Activated naive CD4-positive, alpha-beta T cell treated with Interleukin-2 at 50 U/mL for 16 hours (primary cell): ENCODE measurements around the gene PACC1.
"Not testable (repeated sequence)": the region's sequence is repeated elsewhere in the genome, so short reads cannot be mapped to it uniquely, and the experiment has no call there.

Experiments used
- DNase-seq: peaks from one replicate; pipeline ENCODE4 v3.0.0-alpha.2; 2020

The PACC1 gene

DNA sequence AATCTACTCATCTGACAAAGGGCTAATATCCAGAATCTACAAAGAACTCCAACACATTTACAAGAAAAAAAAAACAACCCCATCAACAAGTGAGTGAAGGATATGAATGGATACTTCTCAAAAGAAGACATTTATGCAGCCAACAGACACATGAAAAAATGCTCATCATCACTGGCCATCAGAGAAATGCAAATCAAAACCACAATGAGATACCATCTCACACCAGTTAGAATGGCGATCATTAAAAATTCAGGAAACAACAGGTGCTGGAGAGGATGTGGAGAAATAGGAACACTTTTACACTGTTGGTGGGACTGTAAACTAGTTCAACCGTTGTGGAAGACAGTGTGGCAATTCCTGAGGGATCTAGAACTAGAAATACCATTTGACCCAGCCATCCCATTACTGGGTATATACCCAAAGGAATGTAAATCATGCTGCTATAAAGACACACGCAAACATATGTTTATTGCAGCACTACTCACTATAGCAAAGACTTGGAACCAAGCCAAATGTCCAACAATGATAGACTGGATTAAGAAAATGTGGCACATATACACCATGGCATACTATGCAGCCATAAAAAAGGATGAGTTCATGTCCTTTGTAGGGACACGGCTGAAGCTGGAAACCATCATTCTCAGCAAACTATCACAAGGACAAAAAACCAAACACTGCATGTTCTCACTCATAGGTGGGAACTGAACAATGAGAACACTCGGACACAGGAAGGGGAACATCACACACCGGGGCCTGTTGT is 18.8 kb downstream of the PACC1 start:
- DNase-seq, result not testable (repeated sequence)

GRCh38 chr1:212388985-212389716 is 25.5 kb downstream of the PACC1 start:
- no peak for DNase-seq

- no peak for DNase-seq
These were observed 28.7 kb downstream of the PACC1 start for GRCh38 chr1:212386029-212386428.

DNA sequence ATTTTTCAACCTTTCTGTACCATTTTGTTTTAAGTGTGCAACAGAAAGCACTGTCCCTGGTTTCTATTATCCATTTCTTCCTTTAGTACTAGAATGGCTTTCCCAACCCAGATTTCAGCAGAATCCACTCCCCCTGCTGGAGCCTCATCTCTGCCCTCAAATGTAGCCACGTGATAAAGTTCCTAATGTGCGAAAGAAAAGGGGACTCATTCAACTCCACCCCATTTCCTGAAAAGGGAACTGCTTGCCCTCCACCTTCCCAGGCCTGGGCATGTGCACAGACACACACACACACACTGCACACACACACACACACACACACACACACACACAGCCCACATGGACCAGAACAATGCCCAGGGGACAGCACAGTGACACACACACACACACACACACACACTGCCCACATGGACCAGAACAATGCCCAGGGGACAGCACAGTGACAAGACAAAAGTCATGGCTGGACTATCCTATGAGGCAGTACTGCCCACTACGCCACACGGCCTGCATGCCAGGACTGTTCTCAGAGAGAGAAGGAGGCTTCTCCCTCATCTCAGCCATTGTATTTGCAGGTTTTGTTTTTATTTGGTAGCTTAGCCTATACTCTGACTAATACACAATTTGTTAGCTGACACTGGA is 33.2 kb downstream of the PACC1 start:
- DNase-seq, result no peak

- no peak for DNase-seq
These were observed 35.3 kb downstream of the PACC1 start for GRCh38 chr1:212379366-212379765.

DNA sequence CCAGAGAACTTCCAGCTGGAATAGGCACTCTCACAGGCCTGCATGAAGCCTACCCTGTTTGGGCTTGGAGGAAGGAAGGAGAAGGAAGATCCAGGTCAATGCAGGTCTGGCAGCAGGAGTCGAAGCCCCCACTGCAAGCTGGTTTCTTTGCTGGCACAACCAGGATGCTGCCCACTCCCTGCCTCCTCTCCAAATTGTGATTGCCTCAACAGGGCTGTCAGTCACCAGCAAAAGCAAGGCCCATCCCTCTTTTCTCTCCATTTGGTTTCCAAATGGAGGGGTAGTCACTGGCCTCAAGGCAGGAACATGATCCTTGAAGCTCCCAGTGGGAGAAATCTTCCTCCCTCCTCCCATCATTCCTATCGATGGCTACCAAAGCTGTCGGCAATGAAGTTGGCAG is 37.0 kb downstream of the PACC1 start:
- no peak for DNase-seq

- no peak for DNase-seq
These were observed 38.7 kb downstream of the PACC1 start for GRCh38 chr1:212375986-212376385.

- DNase-seq, result peak; percentile 52
These were observed 46.6 kb downstream of the PACC1 start for GRCh38 chr1:212368073-212368484.

- DNase-seq, result no peak
These were observed 47.1 kb downstream of the PACC1 start for GRCh38 chr1:212367474-212368072.

DNA sequence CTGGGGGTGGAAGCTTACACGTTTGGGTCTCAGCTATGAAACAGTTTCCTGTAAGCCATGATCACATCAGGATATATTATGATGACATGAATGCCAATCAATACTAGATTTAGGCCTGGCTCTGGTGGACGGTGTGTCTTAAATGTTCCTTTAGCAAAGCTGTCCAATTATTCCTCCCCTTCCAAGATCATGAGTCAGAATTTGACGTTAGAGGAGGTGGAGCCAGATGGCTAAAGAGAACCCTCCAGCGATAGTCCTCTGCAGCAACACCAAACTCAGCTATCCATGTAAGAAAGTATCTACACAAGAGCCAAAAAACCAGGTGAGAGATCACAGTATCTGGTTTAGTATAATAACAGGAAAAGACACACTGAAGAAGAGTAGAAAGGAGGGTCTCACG is 47.8 kb downstream of the PACC1 start:
- DNase-seq, result no peak

GRCh38 chr1:212364985-212365384 is 49.7 kb downstream of the PACC1 start:
- DNase-seq, result no peak

- DNase-seq, result no peak
These were observed 54.7 kb downstream of the PACC1 start for GRCh38 chr1:212359794-212360479.

- no peak for DNase-seq
These were observed 59.3 kb downstream of the PACC1 start for GRCh38 chr1:212355230-212355969.

DNA sequence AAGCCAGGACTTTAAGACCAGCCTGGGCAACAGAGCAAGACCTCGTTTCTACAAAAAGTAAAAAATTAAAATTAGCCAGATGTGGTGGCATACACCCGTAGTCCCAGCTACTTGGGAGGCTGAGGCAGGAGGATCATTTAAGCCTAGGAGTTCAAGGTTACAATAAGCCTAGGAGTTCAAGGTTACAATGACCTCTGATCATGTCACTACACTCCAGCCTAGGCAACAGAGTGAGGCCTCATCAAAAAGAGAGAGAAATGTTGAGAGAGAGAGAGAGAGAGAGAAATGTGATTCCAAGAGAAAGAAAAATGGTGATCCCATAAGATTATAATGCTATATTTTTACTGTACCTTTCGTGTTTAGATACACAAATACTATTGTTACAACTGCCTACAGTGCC is 60.2 kb downstream of the PACC1 start:
- DNase-seq, result no peak

GRCh38 chr1:212353181-212353580 is 61.5 kb downstream of the PACC1 start:
- no peak for DNase-seq

- DNase-seq, result no peak
These were observed 62.9 kb downstream of the PACC1 start for GRCh38 chr1:212351588-212352362.

GRCh38 chr1:212346601-212347000 is 68.1 kb downstream of the PACC1 start:
- no peak for DNase-seq

GRCh38 chr1:212344905-212345304 is 69.8 kb downstream of the PACC1 start:
- DNase-seq, result no peak

DNA sequence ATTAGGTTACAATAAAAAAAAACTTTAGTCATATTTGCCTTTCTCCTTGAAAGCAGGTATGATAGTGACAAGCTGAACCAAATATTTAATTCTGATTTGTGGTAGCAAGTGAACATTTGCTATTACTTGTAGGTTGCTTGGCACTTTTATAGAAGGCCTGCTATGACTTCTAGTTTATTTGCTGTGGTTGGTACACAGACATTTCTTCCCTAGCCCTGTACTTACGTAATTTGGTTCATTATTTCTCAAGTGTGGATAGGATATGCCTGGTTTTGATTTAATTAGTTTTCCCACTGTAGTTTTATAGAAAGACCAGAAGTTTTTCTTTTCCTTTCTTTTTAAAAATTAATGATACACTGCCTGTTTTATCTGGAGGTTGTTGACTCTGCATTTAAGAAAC is 73.6 kb downstream of the PACC1 start:
- no peak for DNase-seq

DNA sequence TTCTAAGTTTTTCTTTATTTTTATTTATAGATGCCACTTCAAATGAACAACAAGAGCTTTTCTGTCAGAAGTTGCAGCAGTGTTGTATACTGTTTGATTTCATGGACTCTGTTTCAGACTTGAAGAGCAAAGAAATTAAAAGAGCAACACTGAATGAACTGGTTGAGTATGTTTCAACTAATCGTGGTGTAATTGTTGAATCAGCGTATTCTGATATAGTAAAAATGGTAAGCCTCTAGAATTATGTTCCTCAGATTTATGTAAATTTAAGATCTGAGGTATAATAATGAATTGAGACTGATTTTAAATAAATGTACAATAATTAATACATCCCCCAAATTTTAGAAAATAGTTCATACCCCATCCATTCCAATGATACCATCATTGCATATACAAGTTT is 85.6 kb downstream of the PACC1 start:
- DNase-seq, result no peak

DNA sequence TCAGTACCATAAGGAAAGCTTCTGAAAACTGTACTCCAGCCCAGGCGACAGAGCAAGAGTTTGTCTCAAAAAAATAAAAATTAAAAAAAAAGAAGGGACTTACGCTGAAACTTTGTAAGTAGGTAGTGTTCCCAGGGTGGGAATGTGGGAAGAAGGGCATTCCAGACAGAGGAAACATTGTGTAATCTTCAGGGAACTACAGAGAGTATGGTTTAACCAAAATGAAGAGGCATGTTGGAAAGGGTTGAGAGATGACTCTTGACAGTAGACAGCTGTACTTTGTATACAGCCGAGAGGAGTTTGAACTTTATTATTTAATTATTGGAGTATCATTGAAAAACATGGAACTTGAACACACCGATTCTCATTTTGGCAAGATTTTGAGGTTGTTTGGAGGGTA is 86.4 kb downstream of the PACC1 start:
- DNase-seq, result no peak
